IPS DF 19.7 (cell line): ENCODE data around the gene LIMS2.

ENCODE experiments used
- DNase-seq: peaks from one replicate; pipeline ENCODE4 v3.0.0-alpha.2; 2013; ENCODE audit warnings: low read depth, low spot score

The LIMS2 gene

GRCh38 chr2:127645395-127646291 lies 29.7 kb downstream of the LIMS2 start, which contains the start of gene GPR17:
Gene GPR17 (plus strand): TSS chr2:127646153. CDS start chr2:127650736, 4,583 bp downstream.
- no peak for DNase-seq

GRCh38 chr2:127645026-127645394 lies 30.3 kb downstream of the LIMS2 start:
- no peak for DNase-seq

- DNase-seq: no peak
These were observed 31.0 kb downstream of the LIMS2 start for GRCh38 chr2:127644066-127645025.

- no peak for DNase-seq
These were observed 31.8 kb downstream of the LIMS2 start for GRCh38 chr2:127643439-127644065.

- DNase-seq: no peak
These were observed 32.5 kb downstream of the LIMS2 start for GRCh38 chr2:127642706-127643438.

GRCh38 chr2:127641846-127642507 lies 33.4 kb downstream of the LIMS2 start:
- no peak for DNase-seq

GRCh38 chr2:127641133-127641532 lies 34.2 kb downstream of the LIMS2 start:
- no peak for DNase-seq

- DNase-seq: no peak
These were observed 35.0 kb downstream of the LIMS2 start for GRCh38 chr2:127640082-127641072.

GRCh38 chr2:127639111-127639474 lies 36.2 kb downstream of the LIMS2 start:
- DNase-seq: no peak

GRCh38 chr2:127638361-127639110 lies 36.8 kb downstream of the LIMS2 start:
- peak; percentile 56 for DNase-seq

GRCh38 chr2:127637725-127638252 lies 37.5 kb downstream of the LIMS2 start:
- DNase-seq: peak; percentile 57

- DNase-seq: no peak
These were observed 38.1 kb downstream of the LIMS2 start for GRCh38 chr2:127637236-127637630.

GRCh38 chr2:127636248-127637235 lies 38.8 kb downstream of the LIMS2 start:
- DNase-seq: no peak

- no peak for DNase-seq
These were observed 39.7 kb downstream of the LIMS2 start for GRCh38 chr2:127635380-127636237.

- no peak for DNase-seq
These were observed 40.5 kb downstream of the LIMS2 start for GRCh38 chr2:127634626-127635379.
